Stimulated activated CD4-positive, alpha-beta T cell treated with anti-CD3 and anti-CD28 coated beads, Interleukin-4, amount 100 ng/mL, for 24 hours (primary cell): ENCODE measurements around the gene GRIA1.
"Not testable (repeated sequence)": the region's sequence is repeated elsewhere in the genome, so short reads cannot be mapped to it uniquely, and the experiment has no call there.

ENCODE experiments used
- DNase-seq: peaks from one replicate; pipeline ENCODE4 v3.0.0-alpha.2; 2020

GRIA1 gene

DNA sequence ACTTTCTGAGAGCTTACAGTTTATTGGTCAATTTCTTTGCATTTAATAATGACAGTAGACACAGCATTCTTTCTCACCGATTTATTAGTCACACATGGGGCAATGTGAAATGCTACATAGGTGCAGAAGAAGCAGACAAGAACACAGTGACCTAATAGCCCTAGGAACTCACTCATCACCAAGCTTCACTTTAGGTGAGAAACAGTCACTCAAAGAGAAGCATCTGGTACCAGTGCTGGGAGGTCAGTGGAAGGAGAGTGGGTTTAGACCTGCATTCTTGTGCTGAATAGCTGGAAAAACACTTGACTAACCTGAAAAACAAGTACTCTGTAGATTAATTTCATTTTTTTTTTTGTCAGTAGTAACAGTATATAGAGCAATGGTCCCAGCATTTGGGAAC, 179.6 kb downstream of the GRIA1 start:
- no peak for DNase-seq

GRCh38 chr5:153671653-153672346, 181.3 kb downstream of the GRIA1 start:
- DNase-seq: no peak

DNA sequence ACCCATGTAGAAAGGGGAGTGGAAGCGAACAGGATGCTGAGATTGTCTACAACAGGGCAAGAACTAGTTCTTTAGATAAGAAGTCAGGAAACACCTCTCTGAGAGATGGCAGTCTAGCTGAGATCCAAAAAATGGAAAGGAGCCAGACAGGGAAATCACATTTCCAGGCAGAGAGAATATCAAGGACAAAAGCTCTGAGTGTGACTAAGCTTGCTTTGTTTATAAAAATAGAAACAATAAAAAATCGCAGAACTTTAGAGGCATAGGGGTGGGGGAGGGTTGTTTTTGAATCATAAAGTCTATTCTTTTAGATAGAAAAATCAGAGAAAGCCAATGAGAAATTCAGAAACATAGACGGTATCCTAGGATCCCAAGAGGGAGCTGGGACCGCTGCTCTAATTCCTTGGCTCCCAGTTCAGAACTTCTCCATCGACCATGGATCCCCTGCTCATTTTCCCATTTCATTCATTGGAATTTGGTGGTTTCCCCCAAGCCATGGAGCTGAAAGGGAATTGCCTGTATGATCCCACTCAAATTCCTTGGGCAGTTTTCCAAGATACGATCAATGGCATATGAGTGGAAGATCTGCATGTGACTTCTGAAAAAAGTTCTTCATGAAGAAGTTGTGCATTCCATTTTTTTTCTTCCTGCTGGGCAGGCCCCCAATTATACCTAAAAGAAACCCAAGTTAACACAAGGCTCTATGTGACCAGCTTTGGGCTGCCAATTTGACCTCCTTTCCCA, 182.0 kb downstream of the GRIA1 start:
- no peak for DNase-seq

DNA sequence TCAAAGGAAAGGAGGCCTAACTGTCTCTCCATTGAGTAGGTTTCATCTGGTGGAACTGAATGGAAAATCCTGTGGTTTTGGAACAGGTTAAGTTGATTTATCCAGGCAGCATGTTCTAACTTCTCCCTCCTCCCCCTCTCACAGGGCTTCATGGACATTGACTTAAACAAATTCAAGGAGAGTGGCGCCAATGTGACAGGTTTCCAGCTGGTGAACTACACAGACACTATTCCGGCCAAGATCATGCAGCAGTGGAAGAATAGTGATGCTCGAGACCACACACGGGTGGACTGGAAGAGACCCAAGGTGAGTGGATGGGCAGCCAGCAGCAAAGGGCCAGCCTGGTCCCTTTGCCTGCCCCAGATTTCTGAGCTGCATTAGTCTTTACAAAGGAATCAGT, 183.9 kb downstream of the GRIA1 start:
- DNase-seq: no peak

GRCh38 chr5:153676406-153676805, 185.9 kb downstream of the GRIA1 start:
- no peak for DNase-seq

- DNase-seq: no peak
Observed at GRCh38 chr5:153676821-153677220, 186.4 kb downstream of the GRIA1 start.

- DNase-seq: no peak
Observed at GRCh38 chr5:153678617-153679329, 188.3 kb downstream of the GRIA1 start.

DNA sequence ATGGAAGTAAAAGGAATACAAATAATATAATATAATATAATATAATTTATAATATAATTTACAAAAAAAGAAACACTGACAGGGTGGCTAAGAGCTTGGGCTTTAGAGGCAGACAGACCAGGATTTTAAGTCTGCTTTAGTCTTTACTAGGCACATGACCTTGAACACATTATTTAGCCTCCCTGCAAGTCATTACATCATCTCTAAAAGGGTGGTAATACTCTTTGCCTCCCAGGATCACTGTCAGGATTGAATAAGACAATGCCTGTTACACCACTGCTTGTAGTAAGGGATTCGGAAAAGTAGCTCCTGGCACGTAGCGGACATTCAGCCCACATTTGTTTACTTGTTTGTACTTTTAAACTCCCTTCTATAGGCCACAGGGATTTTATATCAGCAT, 199.8 kb downstream of the GRIA1 start:
- no peak for DNase-seq

DNA sequence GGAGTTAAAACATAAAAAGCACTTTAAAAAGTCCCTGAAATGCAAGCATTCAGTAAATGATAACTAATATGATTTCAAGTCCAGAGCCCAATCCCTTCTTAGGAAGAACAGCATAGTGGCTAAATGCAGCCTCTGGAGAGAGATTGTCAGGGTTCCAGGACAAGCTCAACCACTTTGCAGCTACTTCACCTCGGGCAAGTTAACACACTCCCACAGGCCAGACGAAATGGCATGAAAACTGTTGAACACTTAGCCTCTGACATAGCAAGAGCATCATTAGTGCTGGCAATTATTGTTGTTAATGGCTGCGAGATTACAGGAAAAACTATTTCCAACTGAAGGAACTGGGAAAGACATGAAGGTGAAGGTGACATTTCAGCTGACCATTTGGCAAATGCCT, 205.8 kb downstream of the GRIA1 start:
- DNase-seq: no peak

GRCh38 chr5:153699035-153699434, 208.6 kb downstream of the GRIA1 start:
- DNase-seq: no peak

GRCh38 chr5:153700940-153701339, 210.5 kb downstream of the GRIA1 start:
- no peak for DNase-seq

- DNase-seq: no peak
Observed at GRCh38 chr5:153702265-153702664, 211.8 kb downstream of the GRIA1 start.

- DNase-seq: no peak
Observed at GRCh38 chr5:153704110-153704509, 213.6 kb downstream of the GRIA1 start.

DNA sequence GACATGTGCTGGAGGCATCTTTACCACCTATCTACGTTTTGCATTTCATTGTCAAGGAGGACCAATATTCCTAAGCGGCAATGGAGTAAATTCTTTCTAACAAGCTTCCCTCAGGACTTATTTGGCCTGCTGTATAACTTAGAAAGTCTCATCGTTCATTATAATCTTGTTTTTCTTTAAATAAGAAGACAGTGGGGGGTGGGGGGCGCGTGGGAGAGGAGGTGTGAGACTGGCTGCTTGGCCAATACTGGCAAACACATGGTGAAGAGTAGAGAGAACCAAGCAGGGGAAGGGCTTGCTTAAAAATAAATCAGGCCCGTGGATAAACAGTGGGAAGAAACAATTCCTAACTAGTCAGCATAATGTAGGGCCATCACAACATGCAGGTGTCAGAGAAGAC, 217.2 kb downstream of the GRIA1 start:
- no peak for DNase-seq

- DNase-seq: no peak
Observed at GRCh38 chr5:153711755-153712154, 221.3 kb downstream of the GRIA1 start.

- DNase-seq: no peak
Observed at GRCh38 chr5:153712946-153713345, 222.5 kb downstream of the GRIA1 start.

DNA sequence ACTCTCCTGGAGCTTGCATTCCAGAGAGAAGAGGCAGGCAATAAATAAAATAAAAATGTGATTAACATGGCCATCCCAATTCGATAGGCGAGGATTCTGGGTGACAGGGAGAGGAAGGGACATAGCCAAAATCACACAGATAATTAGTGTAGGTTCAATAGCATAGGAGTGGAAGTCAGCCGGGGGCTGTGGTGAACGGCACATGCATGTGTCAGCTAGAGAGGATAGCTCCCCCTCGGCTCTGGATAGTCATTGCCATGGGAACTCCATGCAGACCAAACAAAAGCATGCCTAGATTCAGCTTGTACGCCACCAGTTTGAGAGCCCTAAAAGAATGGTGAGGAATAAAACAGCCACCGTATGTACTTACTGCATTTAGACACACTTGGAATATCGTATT, 223.5 kb downstream of the GRIA1 start:
- DNase-seq: no peak

GRCh38 chr5:153714798-153715197, 224.3 kb downstream of the GRIA1 start:
- DNase-seq: no peak

- no peak for DNase-seq
Observed at GRCh38 chr5:153717287-153717686, 226.8 kb downstream of the GRIA1 start.

DNA sequence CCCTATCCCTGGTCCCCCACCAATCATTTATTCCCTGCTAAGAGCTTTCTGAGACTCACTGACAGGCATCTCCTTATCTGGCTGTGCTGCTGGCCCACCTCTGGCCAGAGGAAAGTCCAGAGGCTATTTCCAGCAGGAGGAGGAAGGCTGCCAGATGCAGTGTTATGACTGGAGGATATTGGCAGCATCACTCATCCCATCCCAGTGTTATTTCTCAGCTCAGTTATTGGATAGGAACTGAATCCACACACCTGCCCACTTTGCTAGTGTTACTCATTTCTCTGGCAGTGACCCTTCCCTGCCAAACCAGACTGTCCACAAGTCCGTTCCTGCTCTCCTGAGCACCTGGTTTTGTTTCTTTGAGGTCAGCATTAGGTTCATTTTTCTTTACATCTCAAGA, 228.2 kb downstream of the GRIA1 start:
- no peak for DNase-seq

DNA sequence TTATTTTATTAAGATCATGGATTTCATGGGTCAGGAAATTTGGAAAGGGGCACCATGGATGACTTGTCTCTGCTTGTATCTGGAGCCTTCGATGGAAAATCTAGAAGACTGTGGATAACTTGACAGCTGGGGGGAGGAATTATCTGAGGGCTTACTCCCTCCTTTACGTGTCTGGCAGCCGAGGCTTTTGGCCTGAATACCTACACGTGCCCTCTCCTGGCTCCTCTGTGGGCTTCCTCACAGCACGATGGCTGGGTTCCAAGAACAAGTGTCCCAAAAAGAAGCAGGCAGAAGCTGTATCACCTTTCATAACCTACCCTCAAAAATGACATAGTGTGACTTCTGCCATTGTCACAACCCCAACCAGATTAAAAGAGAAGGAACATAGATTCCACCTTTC, 228.9 kb downstream of the GRIA1 start:
- DNase-seq: no peak

GRCh38 chr5:153723022-153723610, 232.6 kb downstream of the GRIA1 start:
- DNase-seq: not testable (repeated sequence)

DNA sequence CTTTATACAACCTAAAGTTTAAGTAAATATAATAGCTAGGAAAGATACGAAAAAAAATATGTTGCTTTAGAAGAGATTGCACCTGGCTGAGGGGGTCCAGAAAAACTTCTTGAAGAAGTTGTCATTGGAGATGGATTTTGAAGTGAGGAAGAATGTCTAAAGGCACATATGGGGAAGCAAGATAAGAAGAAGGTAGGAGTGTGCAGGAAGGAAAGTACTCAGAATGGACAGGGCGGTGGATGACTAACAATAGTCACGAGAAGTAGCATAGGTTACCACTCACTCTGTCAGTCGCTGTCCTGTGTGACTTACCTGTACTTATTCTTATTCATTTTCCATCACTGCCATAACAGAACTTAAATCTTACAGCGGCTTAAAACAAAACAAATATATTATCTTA, 251.6 kb downstream of the GRIA1 start:
- no peak for DNase-seq

DNA sequence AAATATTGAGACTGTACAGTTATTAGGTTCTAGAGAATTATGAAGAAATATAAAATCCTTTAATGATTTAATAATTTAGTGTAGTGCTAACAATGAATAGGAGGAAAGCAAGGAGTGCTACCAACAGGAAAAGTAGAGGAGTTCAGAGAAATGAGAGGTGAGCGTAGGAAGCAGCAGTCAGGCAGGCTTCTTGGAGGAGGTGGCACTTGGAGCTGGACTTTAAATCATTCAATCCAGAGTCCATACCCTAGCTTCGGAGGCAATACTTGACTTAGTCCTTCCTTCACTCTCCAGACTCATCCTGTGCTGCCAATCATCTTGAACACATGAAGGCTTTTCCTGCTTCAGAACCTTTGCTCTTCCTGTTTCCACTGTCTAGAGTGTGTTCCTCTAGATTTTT, 254.3 kb downstream of the GRIA1 start:
- no peak for DNase-seq
